HG03520 (cell line): ENCODE measurements around the gene SLC9A3.

Source experiments
- ATAC-seq: cut with Tn5 transposase; IDR thresholded peaks from one replicate; pipeline ENCODE4 v1.9.1; 2021; ENCODE audit warnings: mild to moderate bottlenecking, moderate library complexity; ENCODE audit not compliant: unreplicated experiment

SLC9A3 gene

DNA sequence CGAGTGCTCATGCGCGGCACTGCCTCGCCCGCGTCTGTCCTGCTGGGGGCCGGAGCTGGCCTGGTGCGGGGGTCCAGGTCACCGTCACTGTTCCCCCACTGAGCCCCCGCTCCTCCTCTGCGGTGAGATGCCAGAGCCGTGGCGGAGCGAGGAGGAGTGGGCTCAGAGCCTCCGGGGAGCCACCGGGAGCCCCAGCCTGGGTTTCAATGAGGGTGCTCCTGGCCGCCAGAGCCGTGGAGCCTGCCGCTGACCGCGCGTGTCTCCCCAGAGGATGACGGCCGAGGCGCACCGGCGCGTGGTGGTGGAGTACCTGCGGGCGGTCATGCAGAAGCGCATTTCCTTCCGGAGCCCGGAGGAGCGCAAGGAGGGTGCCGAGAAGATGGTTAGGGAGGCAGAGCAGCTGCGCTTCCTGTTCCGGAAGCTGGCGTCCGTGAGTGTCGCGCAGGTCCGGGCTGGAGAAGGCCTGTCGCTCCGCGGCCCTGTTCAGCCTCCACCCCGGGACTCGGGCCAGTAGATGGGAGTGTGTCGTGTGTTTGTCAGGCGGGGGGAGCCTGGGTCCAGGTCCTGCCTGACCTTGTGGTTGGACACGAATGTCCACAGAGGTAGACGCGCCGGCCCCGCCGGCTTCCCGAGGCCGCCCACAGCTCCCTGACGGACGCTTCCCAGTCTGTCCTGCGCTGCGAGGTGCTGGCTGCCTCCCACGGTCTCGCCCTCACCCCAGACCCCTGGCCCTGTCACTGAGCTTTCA lies 59.2 kb downstream of the SLC9A3 start:
- ATAC-seq: no peak

DNA sequence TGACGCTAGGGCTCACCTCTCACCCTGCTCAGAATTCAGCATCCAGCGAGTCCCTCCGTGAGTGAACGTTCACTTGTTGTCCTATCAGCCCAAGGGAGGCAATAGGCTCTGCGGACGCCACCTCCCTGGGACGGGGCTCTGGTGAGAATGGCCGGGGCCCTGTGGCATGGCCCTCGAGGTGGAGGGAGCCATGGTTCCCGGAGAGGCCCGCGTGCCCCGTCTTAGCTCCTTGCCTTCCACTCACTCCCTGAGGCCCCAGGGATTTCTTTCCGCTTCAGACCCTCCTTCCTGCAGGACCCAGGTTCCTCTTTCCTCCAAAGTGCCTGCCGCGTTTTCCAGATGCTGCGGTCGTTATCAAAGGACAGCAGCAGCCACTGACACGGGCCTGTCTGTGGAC lies 59.8 kb downstream of the SLC9A3 start:
- no peak for ATAC-seq

DNA sequence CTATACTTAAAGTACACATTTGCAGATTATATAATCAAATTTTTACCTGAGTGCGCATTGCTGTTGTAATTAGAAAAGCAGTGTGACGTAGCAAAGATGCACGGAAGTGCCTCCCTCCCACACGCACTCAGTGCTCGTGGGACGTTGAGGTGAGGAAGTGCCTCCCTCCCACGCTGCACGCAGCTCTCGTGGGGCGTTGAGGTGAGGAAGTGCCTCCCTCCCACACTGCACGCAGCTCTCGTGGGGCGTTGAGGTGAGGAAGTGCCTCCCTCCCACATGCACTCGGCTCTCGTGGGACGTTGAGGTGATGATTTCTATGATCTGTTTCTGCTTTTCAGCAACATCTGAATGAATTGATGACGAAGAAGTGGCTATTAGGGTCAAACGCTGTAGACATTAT lies 60.3 kb downstream of the SLC9A3 start:
- ATAC-seq: no peak

DNA sequence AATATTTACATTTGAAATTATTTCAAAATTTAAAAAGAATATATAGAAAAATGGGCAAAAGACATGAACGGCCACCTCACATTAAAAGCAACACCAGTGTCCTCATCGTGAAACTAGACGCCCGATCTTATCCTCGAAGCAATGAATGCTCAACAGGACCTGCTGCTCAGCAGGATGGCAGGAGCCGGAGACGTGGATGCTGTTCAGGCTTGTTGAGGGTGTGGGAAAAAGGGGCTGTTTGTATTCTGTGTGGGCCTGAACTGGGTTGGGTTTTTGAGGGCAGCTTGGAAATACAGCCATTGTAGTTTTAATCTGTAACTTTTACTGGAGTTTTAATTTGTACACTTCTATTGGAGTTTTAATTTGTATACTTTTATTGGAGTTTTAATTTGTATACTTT lies 60.9 kb downstream of the SLC9A3 start:
- ATAC-seq: no peak

DNA sequence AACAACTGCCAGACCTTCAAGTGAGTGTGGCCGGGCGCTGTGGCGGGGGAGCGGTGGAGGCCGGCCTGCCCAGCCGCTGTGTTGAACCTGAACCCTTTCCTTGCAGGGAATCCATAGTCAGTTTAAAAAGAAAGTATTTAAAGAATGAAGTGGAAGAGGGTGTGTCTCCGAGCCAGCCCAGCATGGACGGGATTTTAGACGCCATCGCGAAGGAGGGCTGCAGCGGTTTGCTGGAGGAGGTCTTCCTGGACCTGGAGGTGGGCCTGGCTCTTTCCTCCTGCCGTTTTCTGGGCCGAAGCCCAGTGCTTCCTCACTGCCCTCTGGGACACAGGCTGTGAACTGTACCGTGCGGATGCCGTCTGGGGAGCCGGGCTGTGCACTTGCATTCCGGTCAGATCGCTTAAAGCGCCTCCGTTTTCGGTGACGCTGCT lies 62.2 kb downstream of the SLC9A3 start:
- no peak for ATAC-seq

DNA sequence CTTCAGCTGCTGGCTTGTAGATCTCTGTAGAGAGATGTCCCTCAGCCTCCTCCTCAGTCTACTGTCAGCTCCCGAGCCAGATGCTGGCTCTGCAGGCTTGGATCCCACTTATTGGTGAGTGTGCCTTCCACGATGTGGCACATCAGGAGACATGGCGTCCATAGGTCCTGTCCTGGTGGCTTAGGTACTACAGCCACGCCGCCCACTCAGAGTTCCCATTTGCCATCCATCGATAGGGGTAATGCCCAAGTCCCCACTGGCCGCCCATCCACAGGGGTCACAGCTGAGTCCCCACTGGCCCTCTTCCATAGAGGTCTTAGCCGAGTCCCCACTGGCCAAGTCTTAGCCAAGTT lies 64.0 kb downstream of the SLC9A3 start:
- ATAC-seq: no peak

DNA sequence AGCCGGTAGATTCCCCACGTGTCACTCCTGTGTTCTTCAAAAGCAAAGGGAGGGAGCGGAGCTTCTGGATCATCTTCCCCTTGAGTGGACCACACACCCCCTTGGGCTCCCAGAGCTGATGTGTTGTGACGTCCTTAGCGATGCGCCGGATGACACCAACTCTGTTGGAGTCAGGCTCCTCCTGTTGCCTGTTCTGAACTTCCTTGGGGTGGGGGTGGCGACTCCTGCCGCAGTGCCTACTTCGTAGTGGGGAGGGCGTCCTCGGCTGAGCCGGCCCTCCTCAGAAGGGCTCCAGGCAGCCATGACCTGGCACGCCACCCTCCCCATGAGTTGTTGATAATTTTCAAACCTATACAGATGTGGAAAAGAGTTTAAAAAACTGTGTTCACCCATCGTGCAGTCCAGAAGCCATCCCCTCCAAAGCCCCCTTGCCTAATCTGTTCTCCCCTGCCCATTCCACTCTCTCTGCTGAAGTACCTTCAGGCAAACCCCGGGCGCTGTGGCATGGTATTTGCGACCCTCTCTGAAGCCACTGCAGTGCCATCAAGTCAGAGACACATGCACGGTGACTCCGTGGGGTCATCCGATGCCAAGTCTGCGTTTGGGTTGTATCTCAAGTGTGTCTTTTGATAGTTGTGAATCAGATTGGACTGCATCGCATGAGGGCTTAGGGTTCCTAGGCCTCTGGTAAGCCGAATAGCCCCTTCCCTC lies 64.5 kb downstream of the SLC9A3 start:
- ATAC-seq: no peak

DNA sequence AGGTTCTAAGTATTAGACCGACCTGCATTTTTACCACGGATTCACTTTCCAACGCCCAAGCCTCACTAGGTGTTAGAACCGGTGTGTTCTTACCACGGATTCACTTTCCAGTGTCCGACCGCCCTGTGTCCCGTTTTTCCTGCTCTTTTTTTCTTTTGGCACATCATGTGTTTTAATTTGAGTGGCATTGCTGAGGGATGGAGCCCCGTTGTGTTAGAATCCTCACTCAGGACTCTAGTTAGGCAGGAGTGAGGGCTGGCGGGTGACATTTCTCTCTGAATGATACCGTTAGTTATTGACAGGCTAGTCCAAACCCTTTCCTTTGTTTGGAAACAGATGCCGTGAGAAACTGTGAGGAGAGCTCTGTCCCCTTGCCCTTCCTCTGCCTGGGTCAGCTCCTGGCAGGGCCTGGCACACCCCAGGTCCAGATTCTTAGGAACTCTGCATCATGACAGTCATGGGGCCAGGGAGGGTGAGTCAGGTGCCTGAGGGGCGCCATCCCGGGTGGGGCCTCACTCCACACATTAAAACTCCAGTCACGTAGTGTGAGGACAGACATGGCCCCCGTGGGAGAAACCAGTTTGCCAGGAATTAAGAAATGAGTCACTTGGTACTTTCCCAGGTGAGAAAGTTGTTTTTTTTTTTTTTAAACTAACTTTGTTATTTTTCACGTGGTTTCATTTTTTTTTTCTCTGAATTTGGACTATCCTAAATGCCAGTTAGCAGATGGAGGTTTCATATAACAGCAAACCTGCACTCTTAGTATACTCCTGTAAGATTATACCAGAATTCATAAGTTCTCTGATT lies 65.5 kb downstream of the SLC9A3 start:
- ATAC-seq: no peak

DNA sequence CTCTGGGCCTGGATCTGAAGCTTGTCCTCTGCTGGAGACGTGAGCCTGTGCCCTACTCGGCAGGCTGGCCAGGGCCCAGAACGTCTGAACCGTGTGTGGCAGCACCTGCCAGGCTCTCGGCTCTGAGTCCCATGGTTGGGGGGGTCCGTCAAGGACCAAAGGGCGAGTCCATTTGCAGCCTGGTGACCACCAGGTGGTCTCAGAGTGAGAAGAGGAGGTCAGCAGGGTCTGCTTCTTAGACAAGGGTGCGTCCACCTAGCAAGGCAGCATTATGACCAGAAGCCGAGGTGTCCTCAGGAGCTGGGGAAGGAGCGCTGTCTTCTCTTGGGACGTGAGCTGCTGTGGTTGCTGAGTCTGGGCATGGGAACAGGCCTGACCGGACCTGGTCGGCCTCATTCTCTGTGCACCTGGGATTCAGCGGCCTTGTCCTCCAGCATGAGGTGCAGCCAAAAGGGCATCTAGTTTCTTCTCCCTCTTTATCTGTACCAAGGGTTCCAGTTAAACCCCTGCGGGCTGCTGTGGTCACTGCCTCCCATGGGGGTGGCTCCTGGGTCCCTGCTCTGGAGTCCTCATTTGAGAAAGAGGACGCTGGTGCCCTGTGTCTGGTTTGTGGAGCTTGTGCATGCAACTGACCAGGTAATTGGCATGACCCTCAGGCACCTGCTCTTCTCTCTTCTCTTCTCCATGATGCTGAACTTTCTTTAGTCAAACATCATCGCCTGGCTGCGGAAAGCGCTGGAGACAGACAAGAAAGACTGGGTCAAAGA lies 66.9 kb downstream of the SLC9A3 start:
- no peak for ATAC-seq

DNA sequence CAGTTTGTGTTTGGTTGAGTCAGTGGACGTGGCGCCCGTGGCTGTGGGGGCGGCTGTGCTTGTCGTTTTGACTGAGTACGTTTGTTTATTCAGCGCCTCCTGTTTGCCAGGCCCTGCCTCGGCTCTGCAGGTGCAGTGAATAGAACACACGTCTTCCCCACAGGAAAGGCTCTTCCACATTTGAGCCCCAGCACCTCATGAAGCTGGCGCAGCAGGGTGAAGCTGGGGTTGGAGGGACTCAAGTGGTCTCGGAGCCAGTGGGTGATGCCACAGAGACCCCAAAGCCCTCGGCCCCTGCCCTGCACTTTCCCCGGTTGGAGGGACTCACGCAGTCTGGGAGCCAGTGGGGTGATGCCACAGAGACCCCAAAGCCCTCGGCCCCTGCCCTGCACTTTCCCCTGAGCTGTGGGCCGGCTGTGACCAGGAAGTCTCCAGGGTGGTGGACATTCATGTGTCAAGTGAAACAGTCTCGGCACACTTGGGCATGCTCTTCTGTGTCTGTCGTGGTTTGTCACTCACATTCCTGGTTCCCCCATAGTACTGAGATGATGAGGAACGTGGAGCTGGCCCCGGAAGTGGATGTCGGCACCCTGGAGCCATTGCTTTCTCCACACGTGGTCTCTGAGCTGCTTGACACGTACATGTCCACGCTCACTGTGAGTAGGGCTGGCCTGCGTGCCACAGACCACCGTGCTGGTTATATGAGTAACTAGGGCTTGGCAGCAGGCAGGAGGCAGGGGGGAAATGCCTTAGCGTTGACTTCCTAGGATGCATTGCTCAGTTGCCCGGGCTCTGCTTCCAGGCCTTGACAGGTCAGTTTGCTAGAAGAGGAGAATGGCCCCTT lies 67.7 kb downstream of the SLC9A3 start:
- ATAC-seq: no peak

DNA sequence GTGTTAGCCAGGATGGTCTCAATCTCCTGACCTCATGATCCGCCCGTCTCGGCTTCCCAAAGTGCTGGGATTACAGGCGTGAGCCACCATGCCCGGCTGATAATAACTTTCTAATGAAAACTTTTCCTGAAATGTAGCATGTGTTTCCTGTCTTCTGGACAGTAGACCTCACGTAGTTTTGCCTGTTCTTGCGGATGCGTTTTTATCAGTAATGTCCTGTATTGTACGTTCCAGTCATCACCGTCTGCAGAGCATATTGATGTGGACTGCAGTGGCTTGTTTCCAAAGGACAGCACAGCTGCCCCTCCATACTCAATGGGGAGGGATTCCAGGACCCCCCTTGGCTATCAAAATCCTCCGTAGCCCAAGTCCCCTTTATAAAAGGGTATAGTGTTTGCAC lies 68.4 kb downstream of the SLC9A3 start:
- no peak for ATAC-seq

DNA sequence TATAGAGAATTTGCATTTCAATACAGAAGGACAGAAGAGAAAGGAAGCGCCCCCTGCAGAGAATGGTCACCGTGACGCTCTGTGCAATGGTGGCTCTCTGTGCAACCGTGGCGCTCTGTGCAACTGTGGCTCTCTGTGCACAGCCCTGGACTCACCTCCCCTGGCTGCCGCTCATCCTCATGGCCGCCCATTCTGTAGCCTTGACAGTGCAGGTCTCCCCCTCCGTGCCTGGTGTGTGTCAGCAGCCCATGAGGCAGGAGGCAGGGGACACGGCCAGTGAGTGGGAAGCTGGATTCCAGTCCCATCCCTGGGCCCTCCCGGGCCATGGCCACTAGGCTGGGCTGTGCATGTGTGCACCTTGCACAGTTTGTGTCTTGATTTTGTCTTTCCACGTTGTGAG lies 69.3 kb downstream of the SLC9A3 start:
- ATAC-seq: no peak

DNA sequence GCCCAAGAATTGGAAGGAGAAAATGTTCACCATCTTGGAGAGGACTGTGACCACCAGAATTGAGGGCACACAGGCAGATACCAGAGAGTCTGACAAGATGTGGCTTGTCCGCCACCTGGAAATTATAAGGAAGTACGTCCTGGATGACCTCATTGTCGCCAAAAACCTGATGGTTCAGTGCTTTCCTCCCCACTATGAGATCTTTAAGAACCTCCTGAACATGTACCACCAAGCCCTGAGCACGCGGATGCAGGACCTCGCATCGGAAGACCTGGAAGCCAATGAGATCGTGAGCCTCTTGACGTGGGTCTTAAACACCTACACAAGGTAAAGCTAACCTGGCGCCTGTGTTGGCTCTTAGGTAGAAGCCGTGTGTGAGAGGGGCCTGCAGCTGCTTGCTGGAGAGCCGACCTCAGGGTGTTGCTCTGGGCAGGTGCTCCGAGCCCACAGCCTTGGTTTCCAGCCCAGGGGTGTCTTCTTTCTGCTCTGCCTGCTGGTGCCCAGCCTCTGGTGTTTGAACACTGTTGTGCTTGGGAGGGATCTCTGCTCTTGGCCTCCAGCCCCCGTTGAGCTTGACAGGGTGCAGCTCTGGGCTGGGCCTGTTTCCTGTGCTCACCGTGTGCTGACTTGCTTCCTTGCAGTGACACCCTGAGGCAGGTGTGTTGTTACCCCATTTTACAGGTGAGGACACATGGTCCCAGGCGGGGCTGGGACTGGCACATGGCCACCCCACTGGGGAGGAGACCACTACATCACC lies 70.3 kb downstream of the SLC9A3 start:
- ATAC-seq: no peak

DNA sequence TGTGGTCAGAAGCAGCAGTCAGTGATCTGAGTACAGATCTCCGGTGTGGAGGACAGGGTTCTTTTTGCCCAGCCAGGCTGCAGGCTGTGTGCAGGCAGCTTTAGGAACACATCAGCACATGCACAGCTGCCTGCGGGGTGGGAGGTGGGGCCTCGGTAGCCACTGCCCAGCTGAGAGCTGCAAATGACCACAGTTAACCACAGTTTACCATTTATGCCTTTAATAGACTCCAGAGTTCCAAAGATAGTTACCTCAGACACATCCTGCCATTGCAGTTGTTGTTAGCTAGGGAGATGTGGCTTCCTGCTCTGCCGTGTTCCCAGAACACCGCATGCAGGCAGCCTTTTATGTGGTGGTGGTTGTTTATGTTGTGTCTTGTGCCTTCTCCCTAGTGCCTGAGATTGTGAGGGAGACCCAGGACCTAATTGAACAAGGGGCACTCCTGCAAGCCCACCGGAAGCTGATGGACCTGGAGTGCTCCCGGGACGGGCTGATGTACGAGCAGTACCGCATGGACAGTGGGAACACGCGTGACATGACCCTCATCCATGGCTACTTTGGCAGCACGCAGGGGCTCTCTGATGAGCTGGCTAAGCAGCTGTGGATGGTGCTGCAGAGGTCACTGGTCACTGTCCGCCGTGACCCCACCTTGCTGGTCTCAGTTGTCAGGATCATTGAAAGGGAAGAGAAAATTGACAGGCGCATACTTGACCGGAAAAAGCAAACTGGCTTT lies 71.1 kb downstream of the SLC9A3 start:
- ATAC-seq: no peak

DNA sequence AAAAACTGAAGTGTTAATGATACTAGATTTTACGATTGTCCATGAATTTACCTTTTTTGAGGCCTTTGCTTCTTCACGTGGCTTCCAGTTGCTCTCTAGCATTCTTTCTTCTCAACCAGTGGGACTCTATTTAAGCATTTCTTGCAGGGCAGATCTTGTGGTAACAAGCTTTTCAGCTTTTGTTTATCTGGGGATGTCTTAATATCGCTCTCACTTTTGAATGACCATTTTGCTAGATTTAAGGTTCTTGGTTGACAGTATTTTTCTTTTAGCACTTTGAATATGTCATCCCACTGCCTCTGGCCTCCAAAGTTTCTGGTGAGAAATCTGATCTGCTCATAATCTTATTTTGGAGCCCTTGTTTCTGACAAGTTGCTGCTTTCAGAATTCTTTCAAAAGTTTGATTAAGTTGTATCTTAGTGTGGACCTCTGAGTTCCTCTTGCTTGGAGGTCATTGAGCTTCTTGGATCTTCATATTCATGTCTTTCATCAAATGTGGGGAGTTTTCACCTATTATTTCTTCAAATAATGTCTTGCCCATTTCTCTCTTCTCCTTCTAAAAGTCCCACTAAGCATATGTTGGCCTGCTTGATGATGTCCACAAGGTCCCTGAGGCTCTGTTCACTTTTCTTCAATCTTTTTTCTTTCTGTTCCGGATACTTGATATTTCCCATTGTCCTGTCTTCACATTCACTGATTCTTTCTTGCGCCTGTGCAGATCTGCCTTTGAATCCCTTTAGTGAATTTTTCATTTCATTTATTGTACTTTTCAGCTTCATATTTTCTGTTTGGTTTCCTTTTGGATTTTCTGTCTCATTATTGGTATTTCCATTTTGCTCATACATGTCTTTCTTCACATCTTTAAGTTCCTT lies 72.4 kb downstream of the SLC9A3 start:
- no peak for ATAC-seq

DNA sequence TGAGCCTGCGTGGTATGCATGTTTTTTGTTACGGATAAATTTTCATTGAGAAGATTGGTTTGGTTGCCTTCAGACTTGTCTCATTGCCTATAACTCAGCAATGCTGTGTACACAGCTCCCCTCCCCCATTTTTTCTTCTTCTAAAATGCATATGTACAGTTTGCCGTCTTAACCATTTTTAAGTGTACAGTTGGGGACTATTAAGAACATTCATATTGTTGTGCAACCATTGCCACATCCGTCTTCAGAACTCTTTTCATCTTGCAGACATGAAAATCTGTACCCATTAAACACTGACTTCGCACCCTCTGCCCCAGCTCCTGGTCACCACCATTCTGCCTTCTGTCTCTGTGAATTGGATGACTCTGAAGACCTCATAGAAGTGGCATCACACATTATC lies 75.1 kb downstream of the SLC9A3 start:
- no peak for ATAC-seq

DNA sequence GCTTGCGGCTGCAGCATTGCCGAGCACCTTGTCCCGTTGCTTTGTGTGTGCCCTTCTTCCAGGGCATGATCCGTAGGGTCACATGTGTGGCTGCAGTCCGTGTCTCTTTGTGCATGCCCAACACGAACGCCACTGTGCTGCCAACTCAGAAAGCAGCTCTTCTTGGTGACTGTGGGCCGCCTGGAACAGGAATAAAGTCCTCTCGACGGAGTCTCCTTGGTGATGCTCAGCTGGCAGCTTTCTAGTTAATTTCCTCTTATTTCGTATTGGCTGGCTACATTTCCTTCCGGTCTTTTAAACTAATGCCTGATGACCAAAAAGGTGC lies 75.5 kb downstream of the SLC9A3 start:
- no peak for ATAC-seq
